ENCODE measurements around the gene CA14.
A peak's percentile ranks its signal among the peaks of the same experiment; 100 is the strongest.
"Not testable (repeated sequence)": the region's sequence is repeated elsewhere in the genome, so short reads cannot be mapped to it uniquely, and the experiment has no call there.

Gene CA14

DNA sequence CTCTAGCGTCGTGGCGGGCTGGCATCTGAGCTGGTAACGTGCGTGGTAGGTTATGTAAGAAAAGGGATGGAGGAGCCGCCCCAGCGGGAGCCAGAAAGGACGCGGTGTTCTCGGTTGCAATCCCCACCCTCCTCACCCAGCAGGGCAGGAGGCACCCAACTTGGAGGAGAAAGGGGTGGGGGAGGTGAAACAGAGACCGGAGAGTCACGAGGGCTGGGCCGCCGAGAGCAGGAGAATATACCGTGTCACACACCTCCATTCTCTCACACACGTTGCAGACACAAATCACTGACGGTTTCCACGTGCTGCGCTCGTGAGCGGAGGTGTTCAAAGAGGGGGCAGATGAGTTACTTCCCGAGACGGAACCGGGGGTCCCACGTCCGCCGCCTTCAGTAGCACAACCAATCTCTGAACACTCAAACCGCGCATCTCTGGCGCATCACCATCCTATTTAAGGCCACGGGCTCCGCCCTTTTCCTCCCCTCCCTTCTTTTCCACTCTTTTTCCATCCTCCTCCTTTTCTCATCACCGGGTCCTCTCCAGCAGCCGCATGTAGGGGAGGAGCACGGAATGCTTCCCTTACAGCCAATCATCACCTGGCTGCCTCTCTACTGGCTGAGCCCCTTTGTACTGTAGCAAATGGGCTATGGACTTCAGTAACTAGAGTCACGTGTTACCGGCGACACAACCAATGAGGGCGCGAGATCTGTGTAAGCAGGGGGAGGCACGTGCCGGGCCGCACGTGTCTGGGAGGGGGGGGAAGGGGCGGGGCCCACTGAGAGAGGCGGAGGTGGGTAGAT, 24.4 kb downstream of the CA14 start, which contains the start of gene CIART:
CIART (plus strand) TSS at position 797 of the 800 bp plus-strand sequence. CDS start 714 bp downstream, outside the sequence.
- DNase-seq (ENCODE audit: low read depth) = peak; percentile 98

DNA sequence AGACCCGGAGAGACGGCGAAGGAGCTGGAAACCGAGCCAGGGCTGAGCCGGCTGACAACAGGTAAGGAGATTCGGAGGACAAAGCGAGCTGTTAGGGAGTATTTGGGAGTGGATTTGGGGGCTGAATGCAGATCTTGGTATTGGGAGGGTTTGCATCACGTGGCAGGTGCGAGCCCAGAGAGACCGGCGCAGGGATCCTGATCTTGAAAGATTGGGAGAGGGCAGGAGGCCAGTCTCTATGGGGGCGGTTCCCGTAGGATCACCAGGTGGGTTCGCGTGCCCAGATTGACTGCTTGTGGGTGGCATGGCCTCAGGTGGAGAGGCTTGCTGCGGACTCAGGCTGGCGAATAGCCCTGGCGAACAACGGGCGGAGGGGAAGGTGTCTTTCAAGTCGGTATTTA, 25.0 kb downstream of the CA14 start:
- no peak for DNase-seq (ENCODE audit: low read depth)

DNA sequence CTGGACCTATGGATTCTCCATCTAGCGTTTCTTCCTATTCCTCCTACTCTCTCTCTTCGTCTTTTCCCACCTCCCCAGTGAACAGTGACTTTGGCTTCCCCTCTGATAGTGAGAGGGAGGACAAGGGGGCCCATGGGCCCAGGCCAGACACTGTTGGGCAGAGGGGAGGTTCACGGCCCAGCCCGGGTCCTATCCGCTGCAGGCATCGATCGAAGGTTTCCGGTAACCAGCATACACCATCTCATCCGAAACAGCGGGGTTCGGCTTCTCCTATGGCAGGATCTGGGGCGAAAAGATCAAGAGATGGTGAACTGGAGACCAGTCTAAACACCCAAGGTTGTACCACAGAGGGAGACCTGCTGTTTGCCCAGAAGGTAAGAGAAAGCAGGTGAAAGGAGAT, 25.7 kb downstream of the CA14 start:
- no peak for DNase-seq (ENCODE audit: low read depth)

DNA sequence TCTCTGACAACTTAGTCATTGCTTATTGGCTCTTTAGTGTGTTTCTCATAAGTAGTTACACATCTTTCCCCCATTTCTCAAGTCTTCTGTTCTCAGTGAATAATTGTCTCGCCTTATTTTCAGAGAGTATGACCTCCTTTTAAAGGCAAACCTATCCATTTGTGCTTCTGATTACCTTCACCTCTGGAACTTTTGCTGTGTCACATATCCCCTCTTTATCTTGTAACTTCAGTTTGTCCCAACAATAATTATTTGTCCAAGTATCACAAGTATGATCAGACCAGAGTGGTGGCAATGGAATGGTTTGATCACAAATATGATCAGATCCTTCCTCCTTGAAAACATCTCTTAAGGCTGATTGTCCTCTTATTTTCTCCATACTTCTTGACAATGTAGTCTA, 30.8 kb downstream of the CA14 start:
- DNase-seq (ENCODE audit: low read depth) = no peak

DNA sequence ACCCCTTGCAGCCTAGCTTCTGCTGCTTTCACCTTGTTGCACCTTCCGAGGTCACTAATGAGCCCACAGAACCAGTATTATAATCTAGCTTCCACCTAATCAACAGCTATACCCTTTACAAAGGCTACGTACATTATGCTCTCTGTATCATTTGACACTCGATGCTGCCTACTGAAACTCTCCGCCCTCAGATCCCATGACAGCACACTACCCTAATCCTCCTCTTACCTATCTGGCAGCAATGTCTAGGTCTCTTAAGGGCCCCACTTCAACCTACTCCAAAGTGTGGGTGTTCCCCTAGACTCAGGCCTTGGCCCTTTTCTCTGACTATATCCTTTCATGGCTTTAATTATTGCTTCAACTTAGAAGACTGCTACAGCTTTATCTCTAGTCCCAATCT, 31.2 kb downstream of the CA14 start:
- DNase-seq (ENCODE audit: low read depth) = no peak

DNA sequence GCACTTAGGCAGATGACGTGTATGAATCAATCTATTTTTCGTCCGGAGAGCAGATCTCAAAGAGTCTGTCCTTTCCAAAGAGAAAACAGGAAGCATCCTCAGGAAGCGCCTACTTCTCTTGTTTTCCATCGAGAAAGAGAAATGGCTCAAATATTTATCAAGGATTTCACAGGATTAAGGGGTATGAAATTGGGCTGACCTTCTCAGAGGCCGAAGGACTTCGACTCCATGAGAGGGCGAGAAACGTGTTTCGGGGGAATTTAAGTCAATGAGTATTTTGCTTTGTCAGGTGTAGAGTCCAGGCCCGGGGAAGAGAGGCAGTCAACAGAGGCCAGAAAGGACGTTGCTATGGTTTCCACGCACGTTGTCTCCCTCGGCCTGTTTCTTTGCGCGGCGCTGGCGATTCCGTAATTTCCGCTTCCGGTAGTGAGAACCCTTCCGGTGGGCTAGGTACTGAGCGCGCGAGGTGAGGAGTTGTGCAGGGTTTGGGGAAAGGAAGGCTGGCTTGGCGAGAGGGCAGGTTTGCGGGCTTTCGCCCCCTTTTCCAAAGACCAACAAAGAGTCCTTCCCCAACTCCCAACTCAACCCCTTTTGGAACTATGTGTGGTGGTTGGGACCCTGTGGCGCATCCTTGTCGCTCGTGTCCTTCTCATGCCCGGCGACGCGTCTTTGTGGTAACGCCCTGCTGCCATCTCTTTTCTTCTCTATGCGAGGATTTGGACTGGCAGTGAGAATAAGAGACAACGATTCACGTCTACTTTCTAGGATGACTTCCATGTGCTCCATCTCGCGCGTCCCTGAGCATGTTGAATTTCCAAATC, 36.1 kb downstream of the CA14 start, which contains the start of gene MRPS21:
MRPS21 (plus strand) TSS at position 429 of the 821 bp plus-strand sequence. CDS start 506 bp downstream, outside the sequence.
- peak; percentile 91 for DNase-seq (ENCODE audit: low read depth)

DNA sequence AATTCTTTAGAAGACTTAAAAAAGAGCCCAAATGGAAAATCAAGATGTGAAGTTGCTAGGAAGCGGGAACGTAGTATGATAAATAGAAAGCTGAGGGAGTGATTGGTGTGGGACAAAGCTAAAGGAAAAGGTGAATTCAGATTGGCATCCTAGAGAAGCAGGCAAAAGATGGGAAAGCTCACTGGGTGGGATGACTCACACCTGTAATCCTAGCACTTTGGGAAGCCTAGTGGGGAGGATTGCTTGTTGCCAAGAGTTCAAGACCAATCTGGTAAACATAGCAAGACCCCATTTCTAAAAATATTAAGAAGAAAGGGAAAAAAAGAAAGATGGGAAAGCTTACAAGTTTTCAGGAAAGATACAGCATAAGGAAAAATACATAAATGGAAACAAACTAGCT, 37.9 kb downstream of the CA14 start:
- DNase-seq (ENCODE audit: low read depth) = no peak

DNA sequence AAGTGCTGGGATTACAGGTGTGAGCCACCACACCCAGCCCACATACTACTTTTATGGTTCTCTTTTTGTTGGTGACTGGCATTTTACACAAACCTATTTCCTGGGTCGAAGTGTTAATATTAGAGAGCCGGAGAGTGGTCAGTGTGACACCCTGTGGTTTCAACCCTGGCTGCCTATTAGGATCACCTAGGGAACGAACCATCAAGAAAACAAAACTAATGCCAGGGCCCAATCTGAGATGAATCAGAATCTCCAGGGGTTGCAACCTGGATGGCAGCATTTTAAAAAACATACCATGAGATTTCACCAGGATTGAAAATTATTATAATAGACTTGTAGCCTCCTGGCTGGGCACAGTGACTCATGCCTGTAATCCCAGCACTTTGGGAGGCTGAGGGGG, 42.1 kb downstream of the CA14 start:
- DNase-seq (ENCODE audit: low read depth) = no peak

DNA sequence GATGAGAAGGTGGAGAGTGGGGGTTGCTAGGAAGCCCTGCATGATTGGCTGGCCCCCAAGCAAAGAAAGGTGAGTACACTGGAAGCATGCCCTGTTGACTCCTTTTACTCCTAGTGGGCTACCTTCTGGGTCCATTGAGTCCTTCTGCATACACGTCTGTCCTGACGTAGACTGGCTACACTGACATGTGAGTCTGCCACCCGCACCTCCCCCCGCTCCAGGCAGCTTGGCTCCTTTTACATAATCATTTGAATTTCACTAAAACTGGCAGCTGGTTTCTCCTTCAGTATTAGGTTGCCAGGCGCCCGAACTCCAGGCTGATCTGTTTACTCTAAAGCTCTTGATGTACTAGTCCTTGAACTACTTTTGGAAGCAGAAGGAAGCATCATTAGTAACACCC, 44.8 kb downstream of the CA14 start:
- DNase-seq (ENCODE audit: low read depth) = peak; percentile 19

DNA sequence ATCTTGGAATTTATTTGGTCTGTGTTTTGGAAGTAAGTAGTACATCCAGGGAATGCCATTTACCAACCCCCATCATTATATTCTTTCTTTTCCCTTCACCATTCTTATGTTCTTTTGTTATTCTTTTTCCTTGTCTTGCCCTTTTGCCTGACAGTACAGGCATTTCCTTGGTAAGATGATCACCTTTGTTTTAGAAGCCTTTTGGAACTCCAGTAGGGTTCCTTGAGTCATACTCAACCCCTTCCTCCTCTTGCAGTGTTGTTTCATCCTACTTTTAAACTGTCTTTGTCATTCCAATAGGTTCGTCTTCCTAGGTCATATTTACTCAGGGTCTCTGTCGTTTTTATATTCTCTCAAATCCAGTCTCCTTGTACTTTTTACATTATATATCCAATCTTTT, 45.3 kb downstream of the CA14 start:
- DNase-seq (ENCODE audit: low read depth) = no peak

DNA sequence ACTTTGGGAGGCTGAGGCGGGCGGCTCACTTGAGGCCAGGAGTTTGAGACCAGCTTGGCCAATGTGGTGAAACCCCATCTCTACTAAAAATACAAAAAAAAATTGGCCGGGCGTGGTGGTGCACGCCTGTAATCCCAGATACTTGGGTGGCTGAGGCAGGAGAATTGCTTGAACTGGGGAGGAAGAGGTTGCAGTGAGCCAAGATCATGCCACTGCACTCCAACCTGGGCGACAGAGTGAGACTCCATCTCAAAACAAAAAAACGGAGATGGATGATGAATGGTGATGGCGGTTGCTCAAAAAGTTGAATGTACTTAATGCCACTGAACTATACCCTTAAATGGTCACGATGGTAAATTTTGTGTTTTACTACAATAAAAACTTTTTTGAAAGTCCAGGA, 51.0 kb downstream of the CA14 start:
- not testable (repeated sequence) for DNase-seq (ENCODE audit: low read depth)

DNA sequence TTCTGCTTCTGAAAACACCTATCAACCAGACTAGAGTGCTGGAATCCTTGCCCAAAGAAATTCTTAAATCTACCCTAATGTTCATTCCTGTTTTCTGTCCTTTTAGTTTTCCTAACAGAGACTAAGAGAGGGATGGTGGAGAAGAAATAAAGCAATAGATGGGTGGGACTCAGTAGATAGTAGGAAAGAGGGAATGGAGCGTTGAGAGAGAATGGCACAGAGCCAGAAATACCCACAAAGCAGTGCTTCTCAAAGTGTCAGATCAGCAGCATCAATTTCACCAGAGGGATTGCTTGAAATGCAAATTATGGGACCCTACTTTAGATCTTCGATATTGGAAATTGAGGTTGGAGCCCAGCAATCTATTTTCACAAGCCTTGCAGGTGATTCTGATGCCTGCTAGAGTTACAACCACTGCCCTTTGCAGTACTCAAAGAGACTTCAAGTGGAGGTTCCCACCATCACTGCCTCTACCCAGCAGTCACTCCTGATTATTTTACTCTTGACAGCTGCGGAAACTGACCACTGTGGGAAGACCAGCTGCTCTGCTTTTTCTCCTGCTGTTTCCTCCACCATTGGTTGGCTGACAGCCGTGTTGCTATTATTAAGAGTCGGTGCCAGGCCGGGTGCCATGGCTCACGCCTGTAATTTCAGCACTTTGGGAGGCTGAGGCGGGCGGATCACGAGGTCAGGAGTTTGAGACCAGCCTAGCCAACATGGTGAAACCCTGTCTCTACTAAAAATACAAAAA, 52.4 kb downstream of the CA14 start:
- no peak for DNase-seq (ENCODE audit: low read depth)

DNA sequence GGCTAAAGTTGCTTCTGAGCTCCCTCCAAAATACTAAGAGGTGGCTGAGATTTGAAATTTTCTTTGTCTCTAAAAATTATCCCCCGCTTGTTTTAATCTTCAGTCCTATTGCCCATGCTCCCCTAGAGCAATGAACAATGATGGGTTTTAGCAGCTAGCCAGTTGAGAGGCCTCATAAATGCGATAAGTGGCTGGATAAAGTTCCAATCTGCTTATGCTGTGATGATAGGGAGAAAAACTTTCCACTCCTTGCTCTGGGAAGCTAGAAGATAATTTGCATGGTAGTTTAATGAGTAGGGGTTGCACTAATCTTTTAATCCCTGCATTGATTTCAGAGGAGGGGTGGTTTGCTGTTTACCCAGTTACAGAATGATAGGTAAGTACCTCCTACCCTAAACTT, 54.2 kb downstream of the CA14 start:
- DNase-seq (ENCODE audit: low read depth) = no peak

Measured in iris pigment epithelial cell (primary cell).